Measurements from ENCODE around the gene ZNF277.
"Not testable (repeated sequence)": the region's sequence is repeated elsewhere in the genome, so short reads cannot be mapped to it uniquely, and the experiment has no call there.

ZNF277 gene

GRCh38 chr7:112212571-112212970 is 6.1 kb downstream of the ZNF277 start:
- no peak for DNase-seq

- no peak for DNase-seq
Observed at GRCh38 chr7:112213735-112214134, 7.2 kb downstream of the ZNF277 start.

- no peak for DNase-seq
Observed at GRCh38 chr7:112214268-112214667, 7.8 kb downstream of the ZNF277 start.

GRCh38 chr7:112214883-112215282 is 8.4 kb downstream of the ZNF277 start:
- DNase-seq = no peak

- DNase-seq = no peak
Observed at GRCh38 chr7:112215787-112216186, 9.3 kb downstream of the ZNF277 start.

- no peak for DNase-seq
Observed at GRCh38 chr7:112220877-112221434, 14.5 kb downstream of the ZNF277 start.

- DNase-seq = no peak
Observed at GRCh38 chr7:112223310-112223709, 16.8 kb downstream of the ZNF277 start.

GRCh38 chr7:112224186-112224585 is 17.7 kb downstream of the ZNF277 start:
- no peak for DNase-seq

- no peak for DNase-seq
Observed at GRCh38 chr7:112225006-112225405, 18.5 kb downstream of the ZNF277 start.

GRCh38 chr7:112226701-112227276 is 20.3 kb downstream of the ZNF277 start:
- no peak for DNase-seq

GRCh38 chr7:112228632-112229031 is 22.1 kb downstream of the ZNF277 start:
- no peak for DNase-seq

GRCh38 chr7:112232212-112232978 is 25.9 kb downstream of the ZNF277 start:
- no peak for DNase-seq

- DNase-seq = no peak
Observed at GRCh38 chr7:112233048-112233697, 26.7 kb downstream of the ZNF277 start.

GRCh38 chr7:112234147-112234546 is 27.7 kb downstream of the ZNF277 start:
- DNase-seq = no peak

GRCh38 chr7:112236597-112236996 is 30.1 kb downstream of the ZNF277 start:
- no peak for DNase-seq

- DNase-seq = no peak
Observed at GRCh38 chr7:112238330-112238729, 31.8 kb downstream of the ZNF277 start.

GRCh38 chr7:112238852-112239610 is 32.5 kb downstream of the ZNF277 start:
- no peak for DNase-seq

GRCh38 chr7:112248598-112248997 is 42.1 kb downstream of the ZNF277 start:
- no peak for DNase-seq

- DNase-seq = not testable (repeated sequence)
Observed at GRCh38 chr7:112249967-112250366, 43.5 kb downstream of the ZNF277 start.

GRCh38 chr7:112252141-112252540 is 45.6 kb downstream of the ZNF277 start:
- DNase-seq = no peak

GRCh38 chr7:112252691-112253090 is 46.2 kb downstream of the ZNF277 start:
- DNase-seq = no peak

GRCh38 chr7:112254156-112254555 is 47.7 kb downstream of the ZNF277 start:
- no peak for DNase-seq

All from cortex of kidney (tissue), 1 donor.